Ectodermal cell (in vitro differentiated cells): ENCODE results near the gene LPCAT3.
"Not testable (repeated sequence)": the region's sequence is repeated elsewhere in the genome, so short reads cannot be mapped to it uniquely, and the experiment has no call there.

Source experiments
- H3K27ac ChIP-seq: 2 replicates; pipeline ENCODE4 v1.7.0; 2013; ENCODE audit warnings: mild to moderate bottlenecking, low read depth, low read length; ENCODE audit not compliant: insufficient read depth, poor library complexity, severe bottlenecking
- H3K27me3 ChIP-seq: 2 replicates; pipeline ENCODE4 v1.7.0; 2013; ENCODE audit warnings: mild to moderate bottlenecking, low read length; ENCODE audit not compliant: insufficient read depth, control insufficient read depth, poor library complexity, severe bottlenecking
- H3K36me3 ChIP-seq: one replicate; pipeline ENCODE4 v1.7.0; 2013; ENCODE audit warnings: low read length; ENCODE audit not compliant: control insufficient read depth, insufficient read depth
- H3K4me1 ChIP-seq: one replicate; pipeline ENCODE4 v1.7.0; 2013; ENCODE audit warnings: low read length; ENCODE audit not compliant: control insufficient read depth, insufficient read depth
- H3K4me3 ChIP-seq: 2 replicates; pipeline ENCODE4 v1.7.0; 2013; ENCODE audit warnings: low read depth, low read length, control low read depth; ENCODE audit not compliant: insufficient read depth
- H3K9me3 ChIP-seq: 2 replicates; pipeline ENCODE4 v1.7.0; 2013; ENCODE audit warnings: mild to moderate bottlenecking, low read length, moderate library complexity; ENCODE audit not compliant: control insufficient read depth
- WGBS, 2 experiments: methylation state at CpG; one replicate each; pipeline ENCODE4 v1.1.7; 2013; ENCODE audit warnings: missing lambda C conversion rate in 2 of 2; 5-methylcytosine and 5-hydroxymethylcytosine counted together

The LPCAT3 gene

GRCh38 chr12:7016958-7017571 is 1.2 kb downstream of the LPCAT3 start:
- Histone ChIP-seq H3K4me3 (peak overlapping the region; percentile 88), H3K36me3 (peaks cover 7% of the 10 kb centered on the region), H3K27ac (no peak overlapping the region), H3K9me3 (no peaks in the 10 kb centered on the region), H3K27me3 (no peaks in the 10 kb centered on the region), H3K4me1 (peaks cover 6% of the 10 kb centered on the region)
- WGBS, 2 experiments, result 85 to 95% methylated on average over 5 to 6 of the region's 6 CpGs

- Histone ChIP-seq H3K4me3 (no peak overlapping the region), H3K27me3 (no peaks in the 10 kb centered on the region), H3K36me3 (peaks cover 7% of the 10 kb centered on the region), H3K9me3 (no peaks in the 10 kb centered on the region), H3K27ac (no peak overlapping the region), H3K4me1 (peaks cover 6% of the 10 kb centered on the region)
- 89 to 91% methylated on average over 6 of the region's 6 CpGs for WGBS, 2 experiments
Measured at GRCh38 chr12:7015555-7016370, 2.5 kb downstream of the LPCAT3 start.

- Histone ChIP-seq H3K27ac (no peak overlapping the region), H3K4me3 (no peak overlapping the region), H3K4me1 (peaks cover 6% of the 10 kb centered on the region), H3K36me3 (peaks cover 7% of the 10 kb centered on the region), H3K9me3 (no peaks in the 10 kb centered on the region), H3K27me3 (no peaks in the 10 kb centered on the region)
- WGBS, 2 experiments, result 91 to 95% methylated on average over 3 of the region's 3 CpGs
Measured at GRCh38 chr12:7013101-7013500, 5.2 kb downstream of the LPCAT3 start.

- Histone ChIP-seq H3K27ac (no peak overlapping the region), H3K4me1 (no peaks in the 10 kb centered on the region), H3K4me3 (no peak overlapping the region), H3K36me3 (peaks cover 9% of the 10 kb centered on the region), H3K9me3 (no peaks in the 10 kb centered on the region), H3K27me3 (no peaks in the 10 kb centered on the region)
- WGBS, 2 experiments, result 88 to 95% methylated on average over 4 of the region's 4 CpGs
Measured at GRCh38 chr12:7012024-7012607, 6.2 kb downstream of the LPCAT3 start.

GRCh38 chr12:7011398-7011797 is 6.9 kb downstream of the LPCAT3 start:
- H3K27me3 ChIP-seq, H3K27ac ChIP-seq, H3K4me1 ChIP-seq, H3K36me3 ChIP-seq, H3K9me3 ChIP-seq, H3K4me3 ChIP-seq: not testable (repeated sequence)
- 94 to 95% methylated on average over 3 to 4 of the region's 4 CpGs for WGBS, 2 experiments

GRCh38 chr12:7009512-7009911 is 8.8 kb downstream of the LPCAT3 start:
- no peak overlapping the region for H3K27ac ChIP-seq
- H3K27me3 ChIP-seq, result no peaks in the 10 kb centered on the region
- no peaks in the 10 kb centered on the region for H3K9me3 ChIP-seq
- H3K4me1 ChIP-seq, result no peaks in the 10 kb centered on the region
- no peak overlapping the region for H3K4me3 ChIP-seq
- peaks cover 10% of the 10 kb centered on the region for H3K36me3 ChIP-seq

- H3K27me3 ChIP-seq, result no peaks in the 10 kb centered on the region
- H3K4me1 ChIP-seq, result no peaks in the 10 kb centered on the region
- H3K36me3 ChIP-seq, result peaks cover 10% of the 10 kb centered on the region
- H3K9me3 ChIP-seq, result no peaks in the 10 kb centered on the region
- H3K27ac ChIP-seq, result no peak overlapping the region
- 88 to 93% methylated on average over 2 of the region's 2 CpGs for WGBS, 2 experiments
- no peak overlapping the region for H3K4me3 ChIP-seq
Measured at GRCh38 chr12:7008864-7009263, 9.4 kb downstream of the LPCAT3 start.

DNA sequence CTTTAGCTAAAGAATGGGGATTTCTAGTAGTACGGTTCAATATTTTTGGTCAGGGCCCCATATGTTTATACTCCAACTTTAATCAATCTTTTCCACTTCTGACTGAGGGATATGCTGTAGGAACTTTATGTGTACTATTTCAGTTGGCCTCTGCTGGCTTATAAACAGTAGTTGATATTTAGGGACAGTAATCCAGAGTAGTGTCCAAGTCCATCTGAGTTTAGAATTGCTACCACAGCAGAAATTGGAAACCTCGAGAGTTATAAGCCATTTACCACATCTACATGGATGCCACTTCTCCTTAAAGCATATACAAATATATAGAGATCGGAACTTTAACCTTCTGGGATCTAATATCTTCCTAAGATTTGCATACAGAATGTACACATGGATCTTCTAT is 11.6 kb downstream of the LPCAT3 start:
- no peaks in the 10 kb centered on the region for H3K9me3 ChIP-seq
- peaks cover 3% of the 10 kb centered on the region for H3K36me3 ChIP-seq
- no peaks in the 10 kb centered on the region for H3K27me3 ChIP-seq
- no peak overlapping the region for H3K27ac ChIP-seq
- 81 to 96% methylated on average over 2 to 3 of the region's 3 CpGs for WGBS, 2 experiments
- no peaks in the 10 kb centered on the region for H3K4me1 ChIP-seq
- H3K4me3 ChIP-seq, result no peak overlapping the region

DNA sequence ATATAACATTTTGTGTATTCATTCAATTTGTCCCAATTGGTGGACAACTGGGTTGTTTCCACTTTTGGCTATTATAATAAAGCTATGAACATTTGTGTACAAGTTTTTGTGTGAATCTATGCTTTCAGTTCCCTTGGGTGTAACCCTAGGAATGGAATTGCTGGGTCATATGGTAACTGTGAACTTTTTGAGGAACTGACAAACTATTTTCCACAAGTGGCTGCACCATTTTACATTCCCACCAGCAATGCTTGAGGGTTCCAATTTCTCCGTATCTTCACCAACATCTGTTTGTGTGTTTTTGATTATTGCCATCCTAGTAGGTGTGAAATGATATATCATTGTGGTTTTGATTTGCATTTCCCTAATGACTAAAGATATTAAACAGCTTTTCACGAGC is 13.0 kb downstream of the LPCAT3 start:
- Histone ChIP-seq H3K36me3 (peaks cover 3% of the 10 kb centered on the region), H3K4me1 (no peaks in the 10 kb centered on the region), H3K27me3 (no peaks in the 10 kb centered on the region), H3K4me3 (no peak overlapping the region), H3K9me3 (no peaks in the 10 kb centered on the region), H3K27ac (no peak overlapping the region)
- 100% methylated on average over 2 of the region's 2 CpGs; no CpG with 5 or more reads in 1 of the 2 experiments for WGBS, 2 experiments

GRCh38 chr12:7004840-7005239 is 13.4 kb downstream of the LPCAT3 start:
- H3K4me1 ChIP-seq, result no peaks in the 10 kb centered on the region
- WGBS, 2 experiments, result 91 to 95% methylated on average over 1 to 2 of the region's 2 CpGs
- H3K27me3 ChIP-seq, result no peaks in the 10 kb centered on the region
- no peaks in the 10 kb centered on the region for H3K9me3 ChIP-seq
- peaks cover 3% of the 10 kb centered on the region for H3K36me3 ChIP-seq
- no peak overlapping the region for H3K27ac ChIP-seq
- H3K4me3 ChIP-seq, result no peak overlapping the region
